ENCODE measurements around the gene FAM13A. TPM values are rescaled to one million over a fixed set of nuclear protein-coding genes. Genes with fewer than 3 reads are reported as not detected.

FAM13A gene
- total RNA-seq, 1 donor from 2014 or later, result 40.3 TPM

DNA sequence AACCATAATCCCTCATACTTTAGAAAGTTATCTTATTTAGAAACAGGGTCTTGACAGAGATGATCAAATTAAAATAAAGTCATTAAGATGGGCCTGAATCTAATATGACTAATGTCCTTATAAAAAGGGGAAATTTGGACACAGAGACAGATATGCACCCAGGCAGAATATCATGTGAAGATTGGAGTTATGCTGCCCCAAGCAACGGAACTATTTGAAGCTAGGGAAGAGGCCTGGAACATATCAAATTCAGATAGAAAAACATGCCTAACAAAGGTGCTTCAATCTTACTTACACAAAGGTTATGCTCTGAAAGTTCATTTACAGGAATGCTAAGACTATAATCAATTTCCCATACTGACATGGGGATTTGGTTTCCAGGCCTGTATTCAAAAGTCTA, 246.7 kb downstream of the FAM13A start:
- H3K4me1 Mint-ChIP-seq, result no peaks in the 10 kb centered on the region
- no peaks in the 10 kb centered on the region for H3K36me3 Mint-ChIP-seq
- Histone ChIP-seq H3K36me3 (no peaks in the 10 kb centered on the region), H3K27me3 (no peaks in the 10 kb centered on the region), H3K4me2 (no peak overlapping the region), H3K9ac (no peak overlapping the region), H3K4me1 (no peaks in the 10 kb centered on the region), H3K4me3 (no peak overlapping the region), H3F3A (ENCODE audit: low read depth) (no peaks in the 10 kb centered on the region), H4K20me1 (ENCODE audit: low read depth) (peaks cover 4% of the 10 kb centered on the region), H2AFZ (replicated peaks) (no peak overlapping the region), H3K27ac (no peak overlapping the region), H3K79me2 (ENCODE audit: low read depth) (no peaks in the 10 kb centered on the region), H3K9me3 (ENCODE audit: low read depth) (no peaks in the 10 kb centered on the region)
- no peaks in the 10 kb centered on the region for H3K27me3 Mint-ChIP-seq (ENCODE audit: insufficient read depth, low read depth)
- H3K9me3 Mint-ChIP-seq, result no peaks in the 10 kb centered on the region
- DNase-seq (ENCODE audit: low spot score), result no peak
- no peak overlapping the region for H3K4me3 Mint-ChIP-seq
- TF ChIP-seq EZH2 (IDR thresholded peaks at IDR 0.05), result no peak
- no peak for TF ChIP-seq EZH2phosphoT487 (IDR thresholded peaks at IDR 0.05)
- TF ChIP-seq, protein P1, sequence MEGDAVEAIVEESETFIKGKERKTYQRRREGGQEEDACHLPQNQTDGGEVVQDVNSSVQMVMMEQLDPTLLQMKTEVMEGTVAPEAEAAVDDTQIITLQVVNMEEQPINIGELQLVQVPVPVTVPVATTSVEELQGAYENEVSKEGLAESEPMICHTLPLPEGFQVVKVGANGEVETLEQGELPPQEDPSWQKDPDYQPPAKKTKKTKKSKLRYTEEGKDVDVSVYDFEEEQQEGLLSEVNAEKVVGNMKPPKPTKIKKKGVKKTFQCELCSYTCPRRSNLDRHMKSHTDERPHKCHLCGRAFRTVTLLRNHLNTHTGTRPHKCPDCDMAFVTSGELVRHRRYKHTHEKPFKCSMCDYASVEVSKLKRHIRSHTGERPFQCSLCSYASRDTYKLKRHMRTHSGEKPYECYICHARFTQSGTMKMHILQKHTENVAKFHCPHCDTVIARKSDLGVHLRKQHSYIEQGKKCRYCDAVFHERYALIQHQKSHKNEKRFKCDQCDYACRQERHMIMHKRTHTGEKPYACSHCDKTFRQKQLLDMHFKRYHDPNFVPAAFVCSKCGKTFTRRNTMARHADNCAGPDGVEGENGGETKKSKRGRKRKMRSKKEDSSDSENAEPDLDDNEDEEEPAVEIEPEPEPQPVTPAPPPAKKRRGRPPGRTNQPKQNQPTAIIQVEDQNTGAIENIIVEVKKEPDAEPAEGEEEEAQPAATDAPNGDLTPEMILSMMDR (IDR thresholded peaks at IDR 0.05), result no peak
- no peak overlapping the region for H3K27ac Mint-ChIP-seq

DNA sequence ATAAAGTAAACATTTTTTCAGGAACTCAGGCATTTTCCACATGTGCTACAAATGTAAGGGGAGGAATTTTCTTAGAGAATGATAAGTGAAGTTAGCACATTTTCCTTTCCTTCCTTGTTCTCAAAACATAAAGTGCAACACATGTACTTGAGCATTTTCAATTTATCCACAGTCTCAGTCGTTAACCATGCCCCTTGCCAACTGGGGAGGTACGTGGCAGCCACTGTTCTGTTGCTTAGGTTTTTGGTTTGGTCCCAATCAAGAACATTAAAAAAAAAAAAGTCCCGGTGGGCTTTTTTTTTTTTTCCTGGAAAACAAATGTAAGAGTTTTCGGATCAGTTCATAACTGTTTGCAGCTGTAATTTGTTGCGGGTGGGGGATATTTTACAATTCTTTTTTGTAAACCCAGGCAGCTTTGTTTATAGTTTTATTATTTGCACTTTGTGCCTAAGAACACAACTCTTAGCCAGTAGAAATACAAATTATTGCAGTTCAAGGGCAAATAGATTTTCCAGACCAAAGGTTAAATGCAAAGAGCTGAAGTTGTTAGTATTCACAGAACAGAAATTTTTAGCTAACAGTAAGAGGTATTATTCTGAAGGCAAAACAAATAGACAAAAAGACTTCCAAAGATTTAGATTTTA, 247.3 kb downstream of the FAM13A start:
- H3K4me2 ChIP-seq, result no peak overlapping the region
- no peaks in the 10 kb centered on the region for H3K4me1 Mint-ChIP-seq
- H3F3A ChIP-seq (ENCODE audit: low read depth), result no peaks in the 10 kb centered on the region
- no peak overlapping the region for H3K4me3 Mint-ChIP-seq
- H3K27ac Mint-ChIP-seq, result no peak overlapping the region
- no peak overlapping the region for H3K4me3 ChIP-seq
- H3K4me1 ChIP-seq, result no peaks in the 10 kb centered on the region
- H3K36me3 Mint-ChIP-seq, result no peaks in the 10 kb centered on the region
- no peak overlapping the region for H3K27ac ChIP-seq
- H3K27me3 Mint-ChIP-seq (ENCODE audit: insufficient read depth, low read depth), result no peaks in the 10 kb centered on the region
- no peak for DNase-seq (ENCODE audit: low spot score)
- H2AFZ ChIP-seq (replicated peaks), result no peak overlapping the region
- no peaks in the 10 kb centered on the region for H3K36me3 ChIP-seq
- peaks cover 4% of the 10 kb centered on the region for H4K20me1 ChIP-seq (ENCODE audit: low read depth)
- no peaks in the 10 kb centered on the region for H3K27me3 ChIP-seq
- no peak for TF ChIP-seq EZH2 (IDR thresholded peaks at IDR 0.05)
- TF ChIP-seq, protein P1 (IDR thresholded peaks at IDR 0.05), result no peak
- TF ChIP-seq EZH2phosphoT487 (IDR thresholded peaks at IDR 0.05), result no peak
- H3K9ac ChIP-seq, result no peak overlapping the region
- H3K9me3 ChIP-seq (ENCODE audit: low read depth), result no peaks in the 10 kb centered on the region
- no peaks in the 10 kb centered on the region for H3K9me3 Mint-ChIP-seq
- no peaks in the 10 kb centered on the region for H3K79me2 ChIP-seq (ENCODE audit: low read depth)

DNA sequence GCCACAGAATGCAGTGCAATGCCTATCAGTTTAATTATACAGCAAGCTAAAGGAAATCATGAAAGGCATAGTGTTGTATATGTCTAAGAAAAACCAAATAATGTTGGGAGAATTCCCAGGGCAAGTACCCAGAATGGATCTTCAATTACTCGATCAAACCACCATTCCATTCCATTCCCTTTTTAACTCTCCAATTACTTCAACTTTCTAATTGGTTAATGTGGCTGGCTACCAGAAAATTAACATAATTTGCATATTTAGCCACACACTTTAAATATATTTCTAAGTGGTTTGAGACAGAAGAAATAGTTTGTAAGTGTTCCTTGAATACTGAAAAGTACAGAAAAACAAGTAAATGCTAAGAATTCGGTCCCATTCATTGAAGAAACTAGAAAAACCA, 247.9 kb downstream of the FAM13A start:
- H3K27ac ChIP-seq, result no peak overlapping the region

More for the DNA sequence above, 247.9 kb downstream of the FAM13A start:
- Mint-ChIP-seq H3K4me1 (no peaks in the 10 kb centered on the region), H3K27ac (no peak overlapping the region), H3K9me3 (no peaks in the 10 kb centered on the region), H3K4me3 (no peak overlapping the region), H3K27me3 (ENCODE audit: insufficient read depth, low read depth) (no peaks in the 10 kb centered on the region), H3K36me3 (no peaks in the 10 kb centered on the region)
- H3K4me2 ChIP-seq, result no peak overlapping the region
- no peak overlapping the region for H2AFZ ChIP-seq (replicated peaks)
- no peaks in the 10 kb centered on the region for H3K79me2 ChIP-seq (ENCODE audit: low read depth)
- H3K9me3 ChIP-seq (ENCODE audit: low read depth), result no peaks in the 10 kb centered on the region
- H3K36me3 ChIP-seq, result no peaks in the 10 kb centered on the region
- H3K4me1 ChIP-seq, result no peaks in the 10 kb centered on the region
- H3F3A ChIP-seq (ENCODE audit: low read depth), result no peaks in the 10 kb centered on the region
- no peak overlapping the region for H3K4me3 ChIP-seq
- TF ChIP-seq, protein P1 (IDR thresholded peaks at IDR 0.05), result no peak
- TF ChIP-seq EZH2 (IDR thresholded peaks at IDR 0.05) (no peak), EZH2phosphoT487 (IDR thresholded peaks at IDR 0.05) (no peak)
- no peaks in the 10 kb centered on the region for H3K27me3 ChIP-seq
- DNase-seq (ENCODE audit: low spot score), result no peak
- peaks cover 4% of the 10 kb centered on the region for H4K20me1 ChIP-seq (ENCODE audit: low read depth)
- no peak overlapping the region for H3K9ac ChIP-seq

All from neural progenitor cell (in vitro differentiated cells).